HTERT RPE-1 (cell line): Measurements from ENCODE around the gene TTYH2.
"Not testable (repeated sequence)": the region's sequence is repeated elsewhere in the genome, so short reads cannot be mapped to it uniquely, and the experiment has no call there.

Experiments
- in situ Hi-C: fragments of 300-500 bp; cut with MboI; formaldehyde crosslinking; loops from 4 replicates; pipeline ENCODE4 v1.14.3; 2020; ENCODE audit warnings: low sequenced_read_pairs

The TTYH2 gene

GRCh38 chr17:74212913-74213791 is at the start of gene TTYH2:
TSS of gene TTYH2 (plus strand) at chr17:74213571. CDS start at chr17:74213588, 17 bp downstream.
- in situ Hi-C loops = no loop called here

GRCh38 chr17:74163836-74164235 is 49.5 kb upstream of the TTYH2 start:
- in situ Hi-C loops = no loop called here

- in situ Hi-C loops = no loop called here
Observed at GRCh38 chr17:74164446-74165045, 48.8 kb upstream of the TTYH2 start.

GRCh38 chr17:74165797-74166365 is 47.5 kb upstream of the TTYH2 start:
- in situ Hi-C loops = no loop called here

- in situ Hi-C loops = no loop called here
Observed at GRCh38 chr17:74170924-74171323, 42.4 kb upstream of the TTYH2 start.

GRCh38 chr17:74172700-74173099 is 40.7 kb upstream of the TTYH2 start:
- in situ Hi-C loops = no loop called here

- in situ Hi-C loops = no loop called here
Observed at GRCh38 chr17:74176546-74177001, 36.8 kb upstream of the TTYH2 start.

GRCh38 chr17:74177018-74177450 is 36.3 kb upstream of the TTYH2 start:
- in situ Hi-C loops = no loop called here

- in situ Hi-C loops = no loop called here
Observed at GRCh38 chr17:74179576-74179975, 33.8 kb upstream of the TTYH2 start.

GRCh38 chr17:74180336-74180735 is 33.0 kb upstream of the TTYH2 start:
- in situ Hi-C loops = no loop called here

GRCh38 chr17:74181341-74181740 is 32.0 kb upstream of the TTYH2 start:
- in situ Hi-C loops = no loop called here

- in situ Hi-C loops = no loop called here
Observed at GRCh38 chr17:74182041-74182723, 31.2 kb upstream of the TTYH2 start.

GRCh38 chr17:74183411-74183810 is 30.0 kb upstream of the TTYH2 start:
- in situ Hi-C loops = no loop called here

GRCh38 chr17:74185571-74186185 is 27.7 kb upstream of the TTYH2 start:
- in situ Hi-C loops = no loop called here

GRCh38 chr17:74186498-74186897 is 26.9 kb upstream of the TTYH2 start:
- in situ Hi-C loops = no loop called here

GRCh38 chr17:74187761-74188160 is 25.6 kb upstream of the TTYH2 start:
- in situ Hi-C loops = no loop called here

GRCh38 chr17:74188687-74189086 is 24.7 kb upstream of the TTYH2 start:
- in situ Hi-C loops = not testable (repeated sequence)

GRCh38 chr17:74190154-74190553 is 23.2 kb upstream of the TTYH2 start:
- in situ Hi-C loops = no loop called here

- in situ Hi-C loops = no loop called here
Observed at GRCh38 chr17:74190807-74191406, 22.5 kb upstream of the TTYH2 start.
